Neural crest cell (in vitro differentiated cells): ENCODE measurements around the gene PRKG1. TPM values are rescaled to one million over a fixed set of nuclear protein-coding genes. Genes with fewer than 3 reads are reported as not detected.
"Not testable (repeated sequence)": the region's sequence is repeated elsewhere in the genome, so short reads cannot be mapped to it uniquely, and the experiment has no call there.

Experiments
- DNase-seq: peaks from one replicate; pipeline ENCODE4 v3.0.0; 2021; ENCODE audit warnings: low read depth, mixed read lengths, low spot score
- H3K27ac Mint-ChIP-seq: one replicate; pipeline ENCODE4 v1.8.0; 2021; ENCODE audit warnings: mild to moderate bottlenecking, mixed read lengths; ENCODE audit not compliant: unreplicated experiment
- H3K27me3 Mint-ChIP-seq: 2 replicates; pipeline ENCODE4 v1.8.0; 2021; ENCODE audit warnings: low read depth, mild to moderate bottlenecking, mixed read lengths
- H3K36me3 Mint-ChIP-seq: 2 replicates; pipeline ENCODE4 v1.8.0; 2021; ENCODE audit warnings: low read depth, mild to moderate bottlenecking, mixed read lengths
- H3K4me1 Mint-ChIP-seq: 2 replicates; pipeline ENCODE4 v1.8.0; 2021; ENCODE audit warnings: mixed read lengths
- H3K4me3 Mint-ChIP-seq: one replicate; pipeline ENCODE4 v1.8.0; 2021; ENCODE audit warnings: mild to moderate bottlenecking, mixed read lengths
- H3K9me3 Mint-ChIP-seq: 2 replicates; pipeline ENCODE4 v1.8.0; 2021; ENCODE audit warnings: mixed read lengths
- CTCF ChIP-seq: fragments of 200-600 bp; sonication (generic); conservative IDR thresholded peaks from 2 replicates; pipeline ENCODE4 v1.5.0; 2021; ENCODE audit warnings: antibody characterized with exemption, mild to moderate bottlenecking
- total RNA-seq: library from RNA; stranded (reverse); gene quantifications from 2 replicates; pipeline ENCODE4 v1.2.1, GENCODE V29; 2021

The PRKG1 gene
- total RNA-seq, 1 donor from 2014 or later: 4.4 TPM

- H3K4me3 Mint-ChIP-seq: no peak overlapping the region
- no peaks in the 10 kb centered on the region for H3K9me3 Mint-ChIP-seq
- DNase-seq: no peak
- TF ChIP-seq CTCF: no peak
- no peak overlapping the region for H3K27ac Mint-ChIP-seq
- H3K36me3 Mint-ChIP-seq: no peaks in the 10 kb centered on the region
- H3K4me1 Mint-ChIP-seq: no peaks in the 10 kb centered on the region
- no peaks in the 10 kb centered on the region for H3K27me3 Mint-ChIP-seq
These were observed 670.1 kb downstream of the PRKG1 start for GRCh38 chr10:51744235-51745000.

GRCh38 chr10:51745397-51745796 lies 671.1 kb downstream of the PRKG1 start:
- Mint-ChIP-seq H3K27me3 (no peaks in the 10 kb centered on the region), H3K9me3 (no peaks in the 10 kb centered on the region)

GRCh38 chr10:51747216-51747615 lies 672.9 kb downstream of the PRKG1 start:
- no peaks in the 10 kb centered on the region for H3K36me3 Mint-ChIP-seq
- no peak overlapping the region for H3K4me3 Mint-ChIP-seq
- H3K27me3 Mint-ChIP-seq: no peaks in the 10 kb centered on the region
- no peak for DNase-seq
- no peak overlapping the region for H3K27ac Mint-ChIP-seq
- no peaks in the 10 kb centered on the region for H3K4me1 Mint-ChIP-seq
- no peaks in the 10 kb centered on the region for H3K9me3 Mint-ChIP-seq
- TF ChIP-seq CTCF: no peak

More at GRCh38 chr10:51745397-51745796, 671.1 kb downstream of the PRKG1 start:
- DNase-seq: no peak
- Mint-ChIP-seq H3K27ac (no peak overlapping the region), H3K4me3 (no peak overlapping the region), H3K36me3 (no peaks in the 10 kb centered on the region), H3K4me1 (no peaks in the 10 kb centered on the region)
- no peak for TF ChIP-seq CTCF

GRCh38 chr10:51748959-51749358 lies 674.7 kb downstream of the PRKG1 start:
- no peak for TF ChIP-seq CTCF
- Mint-ChIP-seq H3K9me3 (no peaks in the 10 kb centered on the region), H3K27me3 (no peaks in the 10 kb centered on the region), H3K4me1 (no peaks in the 10 kb centered on the region), H3K27ac (no peak overlapping the region), H3K4me3 (no peak overlapping the region), H3K36me3 (no peaks in the 10 kb centered on the region)
- DNase-seq: no peak

- DNase-seq: no peak
- Mint-ChIP-seq H3K27ac (no peak overlapping the region), H3K4me3 (no peak overlapping the region), H3K27me3 (no peaks in the 10 kb centered on the region), H3K9me3 (no peaks in the 10 kb centered on the region), H3K4me1 (peaks cover 3% of the 10 kb centered on the region), H3K36me3 (no peaks in the 10 kb centered on the region)
- no peak for TF ChIP-seq CTCF
These were observed 684.1 kb downstream of the PRKG1 start for GRCh38 chr10:51758366-51758765.

- not testable (repeated sequence) for H3K36me3 Mint-ChIP-seq
These were observed 684.6 kb downstream of the PRKG1 start for GRCh38 chr10:51758838-51759237.

More at GRCh38 chr10:51758838-51759237, 684.6 kb downstream of the PRKG1 start:
- H3K27me3 Mint-ChIP-seq, H3K27ac Mint-ChIP-seq, H3K4me1 Mint-ChIP-seq, DNase-seq, H3K9me3 Mint-ChIP-seq, H3K4me3 Mint-ChIP-seq: not testable (repeated sequence)
